ENCODE results near the gene ZNF654.
"Not testable (repeated sequence)": the region's sequence is repeated elsewhere in the genome, so short reads cannot be mapped to it uniquely, and the experiment has no call there.

The ZNF654 gene

DNA sequence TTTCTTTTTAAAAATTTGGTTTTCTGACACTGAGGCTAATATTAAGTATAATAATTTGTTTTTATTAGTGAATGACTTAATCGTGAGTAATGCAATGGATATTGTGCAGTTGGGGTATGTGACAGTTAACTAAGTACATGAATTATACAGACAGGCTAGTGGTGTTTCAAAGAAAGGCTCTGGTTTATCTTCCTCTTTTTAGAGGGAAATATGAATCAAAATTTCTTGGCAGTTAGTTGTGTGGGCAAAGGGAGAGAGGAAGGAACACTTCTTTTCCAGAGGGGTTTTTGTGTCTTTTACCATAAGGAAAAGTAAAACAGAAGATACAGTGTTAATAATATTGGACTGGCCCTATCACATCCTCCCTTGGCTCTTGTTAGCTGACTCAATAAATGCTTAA is 2.7 kb downstream of the ZNF654 start:
- DNase-seq = no peak

DNA sequence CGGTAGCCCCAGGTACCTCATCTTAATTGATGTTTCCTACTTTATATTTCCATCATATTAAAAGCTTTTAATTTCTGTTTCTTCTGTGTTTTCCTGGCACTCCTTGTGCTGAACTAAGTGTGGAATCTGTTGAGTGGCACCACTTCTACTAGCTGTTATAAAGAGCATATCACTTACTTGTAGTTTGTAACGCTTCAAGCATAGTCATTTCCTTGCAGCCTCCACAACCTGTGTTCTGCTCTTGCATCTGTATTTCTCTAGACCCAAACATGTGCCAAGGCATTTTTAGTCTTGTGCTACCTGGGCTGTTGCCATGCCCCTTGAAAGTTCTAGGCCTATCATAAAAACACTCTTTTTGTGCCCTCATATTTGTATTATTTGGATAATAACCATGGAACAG is 16.0 kb downstream of the ZNF654 start:
- no peak for DNase-seq

DNA sequence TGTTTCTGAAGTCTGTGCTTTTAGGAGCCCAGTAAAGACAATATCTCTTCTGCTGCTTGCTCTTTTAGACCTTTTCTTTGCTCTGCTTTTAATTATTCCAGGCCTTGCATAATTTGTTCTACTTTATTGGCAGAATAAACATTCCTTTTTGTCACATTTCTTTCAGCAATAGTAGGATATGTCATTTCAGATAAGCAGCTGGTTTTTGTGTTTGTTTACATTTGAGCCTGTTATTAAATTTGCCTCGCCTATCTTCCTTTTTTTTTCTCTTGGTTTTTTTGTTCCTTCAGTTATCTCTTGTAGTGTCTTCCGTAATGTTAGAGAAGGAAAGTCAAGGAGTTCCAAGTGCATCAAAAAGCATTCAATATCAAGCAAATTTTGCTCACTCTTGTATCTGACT is 16.4 kb downstream of the ZNF654 start:
- no peak for DNase-seq

DNA sequence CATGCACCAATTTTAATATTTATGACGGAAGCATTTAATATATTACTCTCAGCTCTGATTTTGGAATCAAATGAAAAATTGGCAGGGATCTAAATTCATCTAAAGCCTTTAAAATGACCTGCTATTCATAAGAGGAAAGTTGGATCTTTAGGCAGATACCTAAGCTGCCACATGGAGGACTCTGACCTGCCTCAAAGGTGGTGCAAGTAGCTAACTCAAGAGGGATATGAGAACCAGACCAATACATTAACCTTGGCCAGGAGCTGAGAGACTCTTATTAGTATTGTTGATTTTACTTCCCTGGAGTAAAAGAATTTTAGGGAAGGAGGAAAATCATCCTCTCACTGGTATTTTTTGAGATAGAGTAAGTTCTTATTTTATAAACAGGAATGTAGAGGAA is 17.7 kb downstream of the ZNF654 start:
- no peak for DNase-seq

DNA sequence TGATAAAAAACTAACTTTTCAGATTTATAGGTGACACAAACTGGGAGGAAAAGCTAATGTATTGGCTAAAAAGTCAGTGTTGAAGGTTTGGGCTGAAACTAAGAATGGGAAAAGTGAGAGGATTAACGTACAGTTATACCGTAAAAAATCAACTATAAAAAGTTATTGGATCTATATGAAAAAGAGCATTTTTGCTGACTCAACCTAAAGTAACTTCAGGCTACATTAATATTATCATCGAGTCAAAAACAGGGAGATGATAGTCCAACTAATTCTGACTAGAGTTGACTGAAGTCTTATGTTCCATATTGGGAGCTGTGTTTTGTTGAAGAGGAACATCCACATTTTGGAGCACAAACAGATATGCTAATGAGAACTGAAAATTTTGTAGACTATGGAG is 19.9 kb downstream of the ZNF654 start:
- no peak for DNase-seq

DNA sequence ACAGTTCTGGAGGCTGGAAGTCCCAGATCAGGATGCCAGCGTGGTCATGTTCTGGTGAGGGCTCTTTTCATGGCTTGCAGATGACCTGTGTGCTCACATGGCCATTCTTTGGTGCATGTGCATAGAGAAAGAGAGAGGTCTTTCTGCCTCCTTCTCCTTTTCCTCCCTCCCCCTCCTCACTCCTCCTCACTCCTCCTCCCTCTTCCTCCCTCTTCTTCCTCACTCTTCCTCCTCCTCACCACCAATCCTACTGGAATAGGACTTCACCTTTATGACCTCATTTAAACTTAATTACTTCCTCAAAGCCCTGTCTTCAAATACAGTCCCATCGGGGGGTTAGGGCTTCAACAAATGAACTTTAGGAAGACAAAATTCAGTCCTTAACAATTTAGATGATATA is 23.8 kb downstream of the ZNF654 start:
- no peak for DNase-seq

DNA sequence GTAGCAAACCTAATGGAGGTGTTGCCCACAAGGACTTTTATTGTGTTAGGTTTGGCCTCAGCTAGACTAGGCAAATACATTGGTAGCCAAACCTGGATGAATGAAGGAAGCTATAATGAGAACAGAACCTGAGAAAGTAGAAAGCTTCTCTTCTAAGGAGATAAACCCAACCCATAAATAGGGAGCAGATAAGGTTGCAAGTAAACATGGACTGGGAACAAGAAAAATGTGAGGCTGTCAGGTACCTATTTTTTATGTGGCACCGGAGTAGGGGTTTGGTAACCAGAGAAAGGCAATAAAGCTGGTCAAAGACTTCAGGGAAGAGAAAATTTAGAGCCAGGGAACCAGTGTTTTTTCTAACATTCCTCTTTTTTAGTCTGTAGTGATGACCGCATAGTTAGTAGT is 25.0 kb downstream of the ZNF654 start:
- no peak for DNase-seq

DNA sequence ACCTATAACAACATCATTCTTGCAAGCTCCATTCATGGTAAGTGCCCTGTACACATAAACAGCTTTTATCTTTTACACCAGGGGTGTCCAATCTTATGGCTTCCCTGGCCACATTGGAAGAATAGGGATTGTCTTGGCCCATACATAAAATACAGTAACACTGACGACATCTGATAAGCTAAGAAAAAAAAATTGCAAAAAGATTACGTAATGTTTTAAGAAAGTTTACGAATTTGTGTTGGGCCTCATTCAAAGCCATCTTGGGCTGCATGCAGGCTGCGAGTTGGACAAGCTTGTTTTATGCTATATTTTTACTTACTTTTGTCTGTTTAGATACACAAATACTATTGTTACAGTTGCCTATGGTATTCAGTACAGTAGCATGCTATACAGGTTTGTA is 31.6 kb downstream of the ZNF654 start:
- no peak for DNase-seq

DNA sequence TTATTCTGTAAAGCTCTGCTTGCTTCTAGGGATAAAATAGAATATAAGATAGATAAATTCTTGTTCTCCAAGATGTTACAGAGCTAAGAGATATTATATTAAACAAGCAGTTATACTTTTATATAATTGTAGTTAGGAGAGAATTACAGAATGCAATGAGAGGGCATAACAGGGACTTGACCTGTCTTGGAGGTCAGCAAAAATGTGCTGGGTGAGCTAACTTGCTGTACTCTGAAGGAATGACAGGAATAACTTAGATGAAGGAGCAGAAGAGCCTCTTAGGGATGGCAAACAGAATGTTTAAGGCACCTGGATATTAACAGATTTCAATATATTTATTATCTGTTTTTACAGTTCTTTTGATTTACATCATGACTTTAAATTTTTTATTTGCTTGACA is 33.2 kb downstream of the ZNF654 start:
- DNase-seq = no peak

DNA sequence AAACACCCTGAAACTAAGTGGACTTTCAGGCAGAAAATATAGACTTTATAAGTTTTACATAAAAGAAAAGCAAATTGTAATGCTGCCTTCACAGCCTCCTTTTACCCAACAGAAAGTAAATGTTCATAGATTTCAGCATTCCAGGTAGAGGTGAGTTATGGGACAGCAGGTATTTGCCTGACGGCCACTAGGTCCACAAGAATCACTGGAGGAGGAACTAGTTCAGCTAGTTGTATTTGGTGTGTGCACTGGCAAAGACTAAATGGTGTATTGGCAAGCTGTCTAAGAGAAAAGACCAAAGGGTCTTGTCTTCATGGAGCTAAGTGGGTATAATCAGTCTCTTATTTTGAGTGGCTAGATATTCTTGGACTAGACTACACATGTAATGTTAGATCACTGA is 34.2 kb downstream of the ZNF654 start:
- DNase-seq = no peak

GRCh38 chr3:88101142-88101541 is 42.1 kb downstream of the ZNF654 start:
- no peak for DNase-seq

DNA sequence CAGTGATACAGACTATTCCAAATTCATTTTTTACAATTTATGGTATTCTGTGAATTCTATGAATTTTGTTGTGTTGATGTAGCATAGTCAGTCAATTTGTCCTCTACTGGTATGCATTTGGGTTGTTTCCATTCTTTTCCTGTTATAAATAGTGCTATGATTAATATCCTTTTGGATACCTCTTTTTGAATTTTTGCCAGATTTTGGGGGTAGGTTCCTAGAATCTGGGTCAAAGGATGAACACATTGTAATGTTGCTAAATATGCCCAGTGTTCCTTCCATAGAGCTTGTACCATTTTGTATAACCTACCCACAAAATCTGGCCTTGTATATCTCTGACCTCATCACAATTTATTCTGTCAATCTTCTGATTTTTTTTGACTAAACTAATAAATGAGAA is 46.3 kb downstream of the ZNF654 start:
- no peak for DNase-seq

DNA sequence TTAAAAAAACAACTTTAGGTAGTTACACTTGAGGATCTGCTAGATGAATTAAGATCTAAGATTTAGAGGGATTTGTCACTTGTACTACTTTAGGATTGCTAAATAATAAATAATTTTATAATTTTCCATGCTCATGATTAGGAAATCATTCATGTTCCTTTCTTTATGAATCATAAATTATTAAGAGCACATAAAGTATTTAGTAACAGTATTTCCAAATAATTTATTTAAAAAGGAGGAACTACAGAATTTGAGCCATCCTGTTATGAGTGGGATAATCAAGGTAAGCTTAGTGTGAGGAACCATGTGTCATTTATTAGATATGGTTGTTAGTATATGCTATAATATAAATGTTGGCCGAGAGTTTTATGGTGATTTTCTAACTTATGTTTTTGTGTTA is 53.2 kb downstream of the ZNF654 start:
- no peak for DNase-seq

GRCh38 chr3:88113311-88114162 is 54.5 kb downstream of the ZNF654 start:
- DNase-seq = peak; percentile 39 to 43

- no peak for DNase-seq
Measured at GRCh38 chr3:88114878-88115549, 56.0 kb downstream of the ZNF654 start.

DNA sequence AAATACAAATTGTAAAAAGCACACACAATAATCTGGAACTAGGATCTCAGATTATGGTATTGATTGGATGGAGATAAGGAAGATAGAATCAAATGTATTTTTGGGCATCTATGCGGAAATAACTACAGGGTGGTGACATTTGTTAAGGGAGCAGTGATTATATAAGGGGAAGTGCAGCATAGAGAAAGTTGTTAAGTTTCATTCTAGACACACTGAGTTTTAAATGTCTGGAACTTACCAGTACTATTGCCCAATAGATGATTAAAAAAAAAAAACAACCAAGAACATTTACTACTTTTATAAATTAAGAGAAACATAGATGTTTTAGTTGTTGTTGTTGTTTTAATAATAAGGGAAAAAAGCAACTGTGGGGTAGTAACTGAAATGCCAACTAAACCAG is 58.6 kb downstream of the ZNF654 start:
- DNase-seq = no peak

DNA sequence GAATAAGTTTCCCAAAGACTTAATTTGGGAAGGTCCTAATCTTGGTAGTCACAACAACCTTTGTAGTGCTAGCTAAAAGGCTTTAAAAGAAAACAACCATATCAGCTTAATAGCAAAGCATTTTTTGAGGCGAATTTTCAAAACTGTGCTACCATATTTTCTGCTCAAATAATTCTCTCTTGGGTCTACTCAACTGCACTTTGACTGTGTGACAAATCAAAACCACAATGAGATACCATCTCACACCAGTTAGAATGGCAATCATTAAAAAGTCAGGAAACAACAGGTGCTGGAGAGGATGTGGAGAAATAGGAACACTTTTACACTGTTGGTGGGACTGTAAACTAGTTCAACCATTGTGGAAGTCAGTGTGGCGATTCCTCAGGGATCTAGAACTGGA is 59.5 kb downstream of the ZNF654 start:
- not testable (repeated sequence) for DNase-seq

DNA sequence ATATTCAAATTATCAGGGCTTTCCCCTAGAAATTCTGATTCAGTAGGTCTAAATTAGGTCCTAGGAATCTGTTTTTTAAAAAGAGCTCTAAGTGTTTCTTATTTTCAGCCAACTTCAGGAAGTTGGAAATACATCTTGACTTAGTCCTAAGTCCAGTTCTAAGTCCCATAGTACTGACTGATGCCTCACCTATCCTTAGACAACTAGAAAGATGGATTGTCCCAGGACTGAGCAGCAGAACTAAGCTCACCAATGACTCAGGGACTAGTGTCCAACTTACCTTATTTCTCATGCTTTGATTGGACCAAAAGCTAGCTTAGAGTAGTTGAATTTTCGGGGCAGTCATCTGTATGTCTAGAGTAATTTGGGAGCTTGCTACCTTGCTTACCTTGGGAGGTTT is 64.5 kb downstream of the ZNF654 start:
- no peak for DNase-seq

GRCh38 chr3:88131695-88132094 is 72.6 kb downstream of the ZNF654 start:
- DNase-seq = no peak

- DNase-seq = no peak
Measured at GRCh38 chr3:88132894-88133293, 73.8 kb downstream of the ZNF654 start.

DNA sequence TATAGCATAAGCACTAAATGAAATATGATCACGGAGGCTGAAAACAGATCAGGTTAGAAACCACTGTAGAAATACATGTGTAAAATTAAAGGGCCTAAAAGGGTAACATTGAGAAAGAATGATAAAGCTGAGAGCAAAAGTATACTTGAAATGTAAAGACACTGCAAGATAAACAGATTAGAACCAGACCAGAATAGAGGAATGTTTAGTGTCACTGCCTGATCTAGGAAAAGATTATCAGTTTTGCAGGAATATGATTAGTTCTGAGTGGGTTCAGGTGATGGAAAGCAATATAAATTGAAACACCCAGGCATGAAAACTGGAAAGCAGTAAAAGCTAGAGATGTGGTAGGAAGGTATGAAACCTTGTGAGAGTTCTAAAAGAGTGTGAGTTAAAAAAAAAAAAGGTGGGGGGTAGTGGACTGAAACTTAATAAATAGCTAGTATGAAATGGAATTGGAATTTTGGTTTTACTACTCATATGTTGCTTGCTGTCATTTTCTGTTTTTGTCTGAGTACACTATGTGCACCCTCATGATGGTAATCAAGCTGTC is 74.7 kb downstream of the ZNF654 start:
- no peak for DNase-seq

DNA sequence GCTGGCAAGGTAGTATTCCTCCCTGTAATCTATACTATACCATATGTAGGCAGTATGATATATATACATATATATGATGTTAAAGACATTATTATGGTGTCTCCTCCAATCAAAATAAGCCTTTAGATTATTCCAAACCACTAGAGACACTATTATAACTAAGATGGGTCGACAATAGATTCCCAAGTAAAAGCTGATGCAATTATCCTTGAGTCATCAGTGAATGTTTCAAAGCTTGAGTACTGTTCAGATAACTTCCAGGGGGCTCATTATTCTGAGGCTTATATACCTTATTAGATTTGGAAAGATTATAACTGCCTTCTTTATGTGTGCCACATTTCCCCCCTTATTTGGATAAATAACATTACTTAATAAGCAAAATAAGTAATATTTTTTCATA is 78.8 kb downstream of the ZNF654 start:
- DNase-seq = no peak

DNA sequence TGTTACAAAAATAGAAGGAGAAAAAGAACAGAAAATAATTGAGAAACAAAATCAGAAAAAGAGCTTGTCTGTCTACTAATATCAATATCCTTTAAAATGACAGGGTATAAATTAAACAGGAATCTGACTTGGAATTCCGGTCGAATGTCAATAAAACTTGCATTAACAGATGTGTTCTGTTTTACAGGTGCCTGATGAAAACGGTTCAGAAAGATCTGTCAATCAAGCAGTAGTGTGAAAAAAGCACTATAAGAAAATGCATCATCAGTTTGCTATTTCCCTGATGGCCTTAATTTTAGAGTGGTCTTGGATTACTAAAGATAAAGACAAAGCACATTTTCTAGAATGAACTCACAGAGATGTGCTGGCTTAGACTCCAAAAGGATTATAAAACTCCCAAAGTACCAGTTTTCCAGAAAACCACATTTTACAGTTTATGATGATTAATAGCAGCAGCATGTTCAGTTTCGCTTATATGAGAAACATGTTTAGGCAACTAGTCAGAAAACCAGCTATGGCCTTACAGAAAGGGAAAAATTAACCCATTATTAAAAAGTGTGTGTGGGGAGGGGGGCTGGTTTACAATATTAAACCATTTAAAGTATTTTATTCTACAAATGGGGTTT is 82.5 kb downstream of the ZNF654 start:
- DNase-seq = no peak

- DNase-seq = no peak
Measured at GRCh38 chr3:88142094-88142624, 83.1 kb downstream of the ZNF654 start.
